ENCODE measurements around the gene EXPH5.

EXPH5 gene

DNA sequence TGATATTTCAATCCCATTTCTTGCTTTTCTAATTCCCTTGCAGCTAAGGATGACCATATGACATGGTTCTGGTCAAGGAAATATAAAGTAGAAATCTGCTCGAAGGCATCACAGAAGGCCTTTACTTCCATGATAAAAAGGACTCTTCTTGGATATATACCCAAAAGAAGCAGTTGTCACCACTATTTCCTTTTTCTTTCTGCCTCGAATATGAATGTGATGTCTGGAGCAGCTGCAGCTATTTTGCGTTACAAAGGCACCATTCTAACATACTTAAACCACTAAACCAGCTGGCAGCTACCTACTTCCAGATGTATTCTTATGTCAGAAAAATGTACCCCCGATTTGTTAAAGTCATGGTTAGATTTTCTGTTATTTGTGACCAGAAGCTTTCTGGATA is 18.9 kb downstream of the EXPH5 start:
- H4K20me1 ChIP-seq (ENCODE audit: insufficient read depth, low read length): no peaks in the 10 kb centered on the region
- H2AFZ ChIP-seq (ENCODE audit: low read depth, low read length): no peak overlapping the region
- TF ChIP-seq, protein P1, sequence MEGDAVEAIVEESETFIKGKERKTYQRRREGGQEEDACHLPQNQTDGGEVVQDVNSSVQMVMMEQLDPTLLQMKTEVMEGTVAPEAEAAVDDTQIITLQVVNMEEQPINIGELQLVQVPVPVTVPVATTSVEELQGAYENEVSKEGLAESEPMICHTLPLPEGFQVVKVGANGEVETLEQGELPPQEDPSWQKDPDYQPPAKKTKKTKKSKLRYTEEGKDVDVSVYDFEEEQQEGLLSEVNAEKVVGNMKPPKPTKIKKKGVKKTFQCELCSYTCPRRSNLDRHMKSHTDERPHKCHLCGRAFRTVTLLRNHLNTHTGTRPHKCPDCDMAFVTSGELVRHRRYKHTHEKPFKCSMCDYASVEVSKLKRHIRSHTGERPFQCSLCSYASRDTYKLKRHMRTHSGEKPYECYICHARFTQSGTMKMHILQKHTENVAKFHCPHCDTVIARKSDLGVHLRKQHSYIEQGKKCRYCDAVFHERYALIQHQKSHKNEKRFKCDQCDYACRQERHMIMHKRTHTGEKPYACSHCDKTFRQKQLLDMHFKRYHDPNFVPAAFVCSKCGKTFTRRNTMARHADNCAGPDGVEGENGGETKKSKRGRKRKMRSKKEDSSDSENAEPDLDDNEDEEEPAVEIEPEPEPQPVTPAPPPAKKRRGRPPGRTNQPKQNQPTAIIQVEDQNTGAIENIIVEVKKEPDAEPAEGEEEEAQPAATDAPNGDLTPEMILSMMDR (IDR thresholded peaks at IDR 0.05; ENCODE audit: borderline replicate concordance, extremely low read depth, low read length, poor library complexity, severe bottlenecking): no peak
- no peak for TF ChIP-seq EZH2 (IDR thresholded peaks at IDR 0.05; ENCODE audit: borderline replicate concordance, low read depth, low read length, severe bottlenecking)
- peaks cover 4% of the 10 kb centered on the region for H3K9me3 ChIP-seq (ENCODE audit: insufficient read depth, low read length, severe bottlenecking)
- H3K27ac ChIP-seq (ENCODE audit: low read length): no peak overlapping the region
- no peak overlapping the region for H3K4me3 ChIP-seq (ENCODE audit: low read depth in 1 of 2, low read length in 2 of 2)
- H3K79me2 ChIP-seq (ENCODE audit: insufficient read depth, low read length): no peaks in the 10 kb centered on the region
- no peaks in the 10 kb centered on the region for H3K27me3 ChIP-seq (ENCODE audit: insufficient read depth, low read length, poor library complexity)
- no peaks in the 10 kb centered on the region for H3K36me3 ChIP-seq (ENCODE audit: insufficient read depth, low read length)
- H3K4me1 ChIP-seq (ENCODE audit: insufficient read depth, low read length): peaks cover 3% of the 10 kb centered on the region; the same call in 1 of the 2 replicates
- no peak overlapping the region for H3K4me2 ChIP-seq (ENCODE audit: insufficient read depth, low read length)
- no peak for ATAC-seq (ENCODE audit: insufficient read depth, low read depth)
- DNase-seq: no peak
- no peak overlapping the region for H3K9ac ChIP-seq (ENCODE audit: low read depth, low read length)

DNA sequence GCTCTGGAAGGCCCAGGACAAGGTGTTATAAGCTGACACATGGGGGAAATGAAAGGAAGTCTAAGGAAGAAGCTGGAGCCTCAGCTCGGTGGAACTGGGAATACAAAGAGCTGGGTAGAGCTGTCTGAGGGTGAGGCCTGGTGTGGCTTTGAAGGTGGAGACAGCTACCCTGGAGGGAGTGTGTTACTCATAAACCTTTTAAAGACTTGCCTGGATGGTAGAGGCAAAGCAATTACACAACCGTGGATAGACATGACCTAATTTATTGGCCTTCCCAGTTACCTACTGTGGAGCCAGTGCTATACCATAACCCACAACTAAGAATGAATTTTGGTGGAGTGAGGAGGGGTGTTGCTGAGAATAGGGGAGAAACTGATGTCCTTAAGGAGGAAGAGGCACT is 22.6 kb downstream of the EXPH5 start:
- ATAC-seq (ENCODE audit: insufficient read depth, low read depth) (no peak), DNase-seq (no peak)
- Histone ChIP-seq H2AFZ (ENCODE audit: low read depth, low read length) (no peak overlapping the region), H3K36me3 (ENCODE audit: insufficient read depth, low read length) (no peaks in the 10 kb centered on the region), H3K4me1 (ENCODE audit: insufficient read depth, low read length) (peaks cover 3% of the 10 kb centered on the region; the same call in 1 of the 2 replicates), H4K20me1 (ENCODE audit: insufficient read depth, low read length) (no peaks in the 10 kb centered on the region), H3K4me3 (ENCODE audit: low read depth in 1 of 2, low read length in 2 of 2) (no peak overlapping the region), H3K4me2 (ENCODE audit: insufficient read depth, low read length) (no peak overlapping the region), H3K9me3 (ENCODE audit: insufficient read depth, low read length, severe bottlenecking) (peaks cover 4% of the 10 kb centered on the region), H3K79me2 (ENCODE audit: insufficient read depth, low read length) (no peaks in the 10 kb centered on the region), H3K27ac (ENCODE audit: low read length) (no peak overlapping the region), H3K27me3 (ENCODE audit: insufficient read depth, low read length, poor library complexity) (no peaks in the 10 kb centered on the region), H3K9ac (ENCODE audit: low read depth, low read length) (no peak overlapping the region)
- TF ChIP-seq, protein P1 (IDR thresholded peaks at IDR 0.05; ENCODE audit: borderline replicate concordance, extremely low read depth, low read length, poor library complexity, severe bottlenecking): no peak
- no peak for TF ChIP-seq EZH2 (IDR thresholded peaks at IDR 0.05; ENCODE audit: borderline replicate concordance, low read depth, low read length, severe bottlenecking)

DNA sequence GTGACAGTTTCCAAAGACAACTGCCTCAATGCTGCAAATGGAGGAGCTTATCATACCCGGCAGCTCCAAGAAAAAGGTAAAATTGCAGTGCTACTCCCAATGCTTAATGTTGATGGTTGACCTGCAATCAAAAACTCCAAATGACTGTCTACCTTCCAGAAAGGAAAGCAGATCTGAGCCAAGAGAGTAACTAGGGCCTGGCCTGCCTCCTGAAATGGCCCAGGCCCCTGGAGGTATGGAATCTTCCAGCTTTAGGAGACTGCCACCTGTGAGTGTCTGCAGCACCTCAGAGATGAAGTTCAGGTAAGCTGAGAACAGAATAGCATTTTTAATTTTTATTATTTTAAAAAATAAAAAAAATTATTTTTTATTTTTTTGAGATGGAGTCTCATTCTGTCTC is 23.7 kb downstream of the EXPH5 start:
- TF ChIP-seq, protein P1 (IDR thresholded peaks at IDR 0.05; ENCODE audit: borderline replicate concordance, extremely low read depth, low read length, poor library complexity, severe bottlenecking): no peak
- TF ChIP-seq EZH2 (IDR thresholded peaks at IDR 0.05; ENCODE audit: borderline replicate concordance, low read depth, low read length, severe bottlenecking): no peak

More for the DNA sequence above, 23.7 kb downstream of the EXPH5 start:
- Histone ChIP-seq H3K79me2 (ENCODE audit: insufficient read depth, low read length) (no peaks in the 10 kb centered on the region), H3K36me3 (ENCODE audit: insufficient read depth, low read length) (no peaks in the 10 kb centered on the region), H3K9ac (ENCODE audit: low read depth, low read length) (no peak overlapping the region), H3K4me1 (ENCODE audit: insufficient read depth, low read length) (peaks cover 3% of the 10 kb centered on the region; the same call in 1 of the 2 replicates), H3K27me3 (ENCODE audit: insufficient read depth, low read length, poor library complexity) (no peaks in the 10 kb centered on the region), H3K9me3 (ENCODE audit: insufficient read depth, low read length, severe bottlenecking) (peaks cover 4% of the 10 kb centered on the region), H3K4me3 (ENCODE audit: low read depth in 1 of 2, low read length in 2 of 2) (no peak overlapping the region), H4K20me1 (ENCODE audit: insufficient read depth, low read length) (no peaks in the 10 kb centered on the region), H3K4me2 (ENCODE audit: insufficient read depth, low read length) (no peak overlapping the region), H3K27ac (ENCODE audit: low read length) (no peak overlapping the region), H2AFZ (ENCODE audit: low read depth, low read length) (no peak overlapping the region)
- ATAC-seq (ENCODE audit: insufficient read depth, low read depth) (no peak), DNase-seq (no peak)
